Measurements from ENCODE around the gene NFYA.
"Not testable (repeated sequence)": the region's sequence is repeated elsewhere in the genome, so short reads cannot be mapped to it uniquely, and the experiment has no call there.

The NFYA gene

GRCh38 chr6:41115027-41115426 is 42.3 kb downstream of the NFYA start:
- not testable (repeated sequence) for DNase-seq (ENCODE audit: low spot score)

GRCh38 chr6:41119508-41119907 is 46.7 kb downstream of the NFYA start:
- no peak for DNase-seq (ENCODE audit: low spot score)

- no peak for DNase-seq (ENCODE audit: low spot score)
These were observed 47.3 kb downstream of the NFYA start for GRCh38 chr6:41120058-41120457.

- no peak for DNase-seq (ENCODE audit: low spot score)
These were observed 49.6 kb downstream of the NFYA start for GRCh38 chr6:41122373-41122772.

- no peak for DNase-seq (ENCODE audit: low spot score)
These were observed 50.1 kb downstream of the NFYA start for GRCh38 chr6:41122918-41123317.

GRCh38 chr6:41125282-41125681 is 52.5 kb downstream of the NFYA start:
- DNase-seq (ENCODE audit: low spot score), result no peak

GRCh38 chr6:41132254-41132653 is 59.5 kb downstream of the NFYA start:
- no peak for DNase-seq (ENCODE audit: low spot score)

GRCh38 chr6:41135062-41135832 is 62.5 kb downstream of the NFYA start:
- no peak for DNase-seq (ENCODE audit: low spot score)

- no peak for DNase-seq (ENCODE audit: low spot score)
These were observed 64.1 kb downstream of the NFYA start for GRCh38 chr6:41136911-41137310.

GRCh38 chr6:41147917-41148316 is 75.1 kb downstream of the NFYA start:
- DNase-seq (ENCODE audit: low spot score), result no peak

Data from NAMALWA (cell line).